GM20000 (cell line): Measurements from ENCODE around the gene GNAQ.
"Not testable (repeated sequence)": the region's sequence is repeated elsewhere in the genome, so short reads cannot be mapped to it uniquely, and the experiment has no call there.

Experiments
- DNase-seq: peaks from one replicate; pipeline ENCODE4 v3.0.0; 2012; ENCODE audit warnings: low spot score
- TF ChIP-seq, protein P1 (sequence below): IDR thresholded peaks from 2 replicates; pipeline ENCODE4 v1.5.1; 2012; ENCODE audit warnings: mild to moderate bottlenecking, control low read depth; ENCODE audit errors: extremely low read depth, missing control alignments

GNAQ gene

DNA sequence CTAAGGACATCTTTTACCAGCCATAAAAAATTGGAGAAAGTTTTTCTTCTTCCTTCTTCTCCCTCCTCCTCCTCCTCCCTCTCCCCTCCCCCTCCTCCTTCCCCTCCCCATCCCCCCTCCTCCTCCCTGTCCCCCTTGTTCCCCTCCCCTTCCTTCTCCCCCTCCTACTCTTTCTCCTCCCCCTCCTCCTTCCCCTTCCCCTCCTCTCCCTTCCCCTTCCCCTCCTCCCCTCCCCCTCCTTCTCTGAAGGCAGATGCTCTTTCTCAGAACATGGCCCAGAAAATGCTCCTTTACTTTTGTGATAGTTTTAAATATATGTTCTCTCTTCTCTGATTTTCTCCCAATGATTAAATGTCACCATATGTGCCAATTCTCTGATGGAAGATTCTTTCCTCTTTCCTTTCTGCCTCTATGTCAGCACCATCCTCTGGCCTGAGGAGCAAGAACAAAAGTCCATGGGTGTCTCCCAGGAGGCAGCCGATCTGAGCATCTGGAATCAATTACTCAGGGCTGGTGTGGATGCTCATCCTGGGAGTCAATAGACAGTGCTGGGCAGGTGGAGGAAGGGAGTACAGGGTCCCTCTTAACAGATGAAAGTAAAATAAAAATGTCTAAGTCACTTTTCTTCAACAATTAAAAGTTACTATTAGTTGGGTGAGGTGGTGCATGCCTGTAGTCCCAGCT lies 320.5 kb downstream of the GNAQ start:
- TF ChIP-seq, protein P1, sequence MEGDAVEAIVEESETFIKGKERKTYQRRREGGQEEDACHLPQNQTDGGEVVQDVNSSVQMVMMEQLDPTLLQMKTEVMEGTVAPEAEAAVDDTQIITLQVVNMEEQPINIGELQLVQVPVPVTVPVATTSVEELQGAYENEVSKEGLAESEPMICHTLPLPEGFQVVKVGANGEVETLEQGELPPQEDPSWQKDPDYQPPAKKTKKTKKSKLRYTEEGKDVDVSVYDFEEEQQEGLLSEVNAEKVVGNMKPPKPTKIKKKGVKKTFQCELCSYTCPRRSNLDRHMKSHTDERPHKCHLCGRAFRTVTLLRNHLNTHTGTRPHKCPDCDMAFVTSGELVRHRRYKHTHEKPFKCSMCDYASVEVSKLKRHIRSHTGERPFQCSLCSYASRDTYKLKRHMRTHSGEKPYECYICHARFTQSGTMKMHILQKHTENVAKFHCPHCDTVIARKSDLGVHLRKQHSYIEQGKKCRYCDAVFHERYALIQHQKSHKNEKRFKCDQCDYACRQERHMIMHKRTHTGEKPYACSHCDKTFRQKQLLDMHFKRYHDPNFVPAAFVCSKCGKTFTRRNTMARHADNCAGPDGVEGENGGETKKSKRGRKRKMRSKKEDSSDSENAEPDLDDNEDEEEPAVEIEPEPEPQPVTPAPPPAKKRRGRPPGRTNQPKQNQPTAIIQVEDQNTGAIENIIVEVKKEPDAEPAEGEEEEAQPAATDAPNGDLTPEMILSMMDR = no peak
- DNase-seq = no peak

DNA sequence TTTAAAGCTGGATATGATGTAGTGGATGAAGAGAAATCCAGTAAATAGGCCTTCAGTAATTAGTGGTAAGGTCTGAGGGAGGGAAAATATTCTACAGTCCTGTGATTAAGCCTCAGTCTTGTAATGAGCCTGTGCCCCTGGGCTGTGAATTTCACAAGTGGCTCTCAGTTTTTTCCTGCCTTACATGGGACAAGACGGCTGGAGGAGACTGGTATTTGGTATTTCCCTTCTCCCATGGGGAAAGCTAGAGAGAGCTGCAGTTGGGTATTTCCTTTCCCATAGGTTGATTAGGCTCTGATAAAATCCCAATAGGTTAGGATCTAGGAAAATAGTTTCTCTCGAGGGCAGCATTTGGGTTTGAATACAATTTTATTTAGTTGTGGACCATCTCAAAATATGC lies 321.3 kb downstream of the GNAQ start:
- TF ChIP-seq, protein P1 = no peak
- no peak for DNase-seq

DNA sequence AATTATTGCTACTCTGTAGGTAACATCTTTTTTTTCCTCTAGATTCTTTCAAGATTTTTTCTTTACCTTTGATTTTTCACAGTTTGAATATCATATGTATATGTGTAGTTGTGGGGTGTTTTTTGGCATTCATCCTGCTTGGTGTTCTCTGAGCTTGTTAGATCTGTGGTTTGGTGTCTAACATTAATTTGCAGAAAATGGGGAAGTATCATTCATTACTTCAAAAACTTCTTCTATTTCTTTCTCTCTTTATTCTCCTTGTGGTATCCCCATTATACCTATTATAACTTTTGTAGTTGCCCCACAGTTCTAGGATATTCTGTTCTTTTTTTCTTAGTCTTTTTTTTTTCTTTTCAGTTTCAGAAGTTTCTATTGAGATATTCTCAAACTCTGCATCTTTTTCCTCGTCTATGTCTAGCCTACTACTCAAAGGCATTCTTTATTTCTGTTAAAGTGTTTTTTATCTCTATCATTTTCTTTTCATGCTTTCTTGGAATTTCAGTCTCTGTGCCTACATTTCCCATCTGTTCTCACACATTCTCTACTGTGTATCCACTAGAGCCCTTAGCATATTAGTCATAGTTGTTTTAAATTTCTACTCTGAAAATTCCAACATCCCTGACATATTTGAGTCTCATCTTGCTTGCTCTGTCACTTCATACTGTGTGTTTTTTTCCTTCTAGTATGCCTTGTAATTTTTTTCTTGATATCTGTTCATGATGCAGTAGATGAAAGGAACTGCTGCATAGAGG lies 323.4 kb downstream of the GNAQ start:
- TF ChIP-seq, protein P1 = no peak
- DNase-seq = no peak

DNA sequence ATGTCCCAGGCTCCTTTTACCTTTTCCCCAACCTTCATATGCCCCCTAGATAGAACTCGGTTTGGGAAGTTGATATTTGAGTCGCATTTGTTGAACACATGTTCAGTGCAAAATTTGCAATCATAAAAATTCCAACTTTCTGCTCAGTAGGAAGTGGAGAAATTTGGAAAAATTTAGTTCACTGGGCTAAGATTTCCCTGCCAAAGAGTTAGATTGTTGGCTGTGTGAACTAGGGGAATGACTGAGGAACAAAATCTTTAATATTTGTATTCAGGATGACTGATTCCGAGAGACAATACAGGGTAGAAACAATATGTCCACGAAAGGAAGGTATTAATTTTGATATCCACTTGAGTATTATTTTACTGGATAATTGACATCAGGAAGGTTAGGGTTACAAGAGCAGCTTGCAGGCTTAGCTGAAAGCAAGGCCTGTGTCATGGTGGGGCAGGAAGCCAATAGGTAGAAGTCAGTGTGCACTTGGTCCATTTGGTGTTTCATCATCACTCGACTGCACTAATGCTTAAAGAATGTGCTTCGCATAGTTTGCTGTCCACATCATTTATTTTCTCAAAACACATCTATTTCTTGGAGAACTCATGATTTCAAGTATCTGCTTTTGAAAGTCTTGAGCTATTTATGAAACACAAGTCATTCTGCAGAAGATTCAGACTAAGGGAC lies 324.1 kb downstream of the GNAQ start:
- TF ChIP-seq, protein P1 = no peak
- DNase-seq = no peak

DNA sequence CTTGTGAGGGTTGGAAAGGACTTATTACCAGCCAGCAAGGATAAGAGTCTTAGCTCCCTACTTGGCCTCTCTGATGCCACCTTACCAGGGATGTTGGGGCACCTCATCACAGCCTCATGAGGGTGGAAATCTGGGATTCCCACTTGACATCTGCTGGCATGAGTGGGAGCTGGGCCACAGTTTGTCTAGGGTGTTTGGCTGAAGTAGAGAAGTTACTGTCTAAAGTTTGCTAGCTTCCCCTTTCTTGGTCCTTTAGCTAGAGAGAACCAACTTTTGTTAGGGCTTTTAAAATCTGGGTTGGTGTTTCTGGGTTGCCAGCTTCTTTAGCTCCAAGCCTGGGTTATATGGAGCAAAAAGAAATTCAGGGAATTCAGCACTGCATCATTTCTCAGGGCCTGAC lies 326.0 kb downstream of the GNAQ start:
- TF ChIP-seq, protein P1 = no peak
- DNase-seq = no peak

DNA sequence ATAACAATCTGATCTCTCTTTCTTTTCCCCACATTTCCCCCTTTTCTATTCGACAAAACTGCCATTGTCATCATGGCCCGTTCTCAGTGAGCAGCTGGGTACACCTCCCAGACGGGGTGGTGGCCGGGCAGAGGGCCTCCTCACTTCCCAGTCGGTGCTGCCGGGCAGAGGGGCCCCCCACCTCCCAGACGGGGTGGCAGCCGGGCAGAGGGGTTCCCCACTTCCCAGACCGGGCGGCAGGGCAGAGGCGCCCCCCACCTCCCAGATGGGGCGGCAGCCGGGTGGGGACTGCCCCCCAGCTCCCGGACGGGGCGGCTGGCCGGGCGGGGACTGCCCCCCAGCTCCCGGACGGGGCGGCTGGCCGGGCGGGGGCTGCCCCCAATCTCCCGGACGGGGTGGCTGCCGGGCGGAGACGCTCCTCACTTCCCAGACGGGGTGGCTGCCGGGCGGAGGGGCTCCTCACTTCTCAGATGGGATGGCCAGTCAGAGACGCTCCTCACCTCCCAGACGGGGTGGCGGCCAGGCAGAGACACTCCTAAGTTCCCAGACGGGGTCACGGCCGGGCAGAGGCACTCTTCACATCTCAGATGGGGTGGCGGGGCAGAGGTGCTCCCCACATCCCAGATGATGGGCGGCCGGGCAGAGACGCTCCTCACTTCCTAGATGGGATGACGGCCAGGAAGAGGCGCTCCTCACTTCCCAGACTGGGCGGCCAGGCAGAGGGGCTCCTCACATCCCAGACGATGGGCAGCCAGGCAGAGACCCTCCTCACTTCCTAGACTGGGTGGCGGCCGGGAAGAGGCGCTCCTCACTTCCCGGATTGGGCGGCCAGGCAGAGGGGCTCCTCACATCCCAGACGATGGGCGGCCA lies 328.9 kb downstream of the GNAQ start:
- not testable (repeated sequence) for DNase-seq

DNA sequence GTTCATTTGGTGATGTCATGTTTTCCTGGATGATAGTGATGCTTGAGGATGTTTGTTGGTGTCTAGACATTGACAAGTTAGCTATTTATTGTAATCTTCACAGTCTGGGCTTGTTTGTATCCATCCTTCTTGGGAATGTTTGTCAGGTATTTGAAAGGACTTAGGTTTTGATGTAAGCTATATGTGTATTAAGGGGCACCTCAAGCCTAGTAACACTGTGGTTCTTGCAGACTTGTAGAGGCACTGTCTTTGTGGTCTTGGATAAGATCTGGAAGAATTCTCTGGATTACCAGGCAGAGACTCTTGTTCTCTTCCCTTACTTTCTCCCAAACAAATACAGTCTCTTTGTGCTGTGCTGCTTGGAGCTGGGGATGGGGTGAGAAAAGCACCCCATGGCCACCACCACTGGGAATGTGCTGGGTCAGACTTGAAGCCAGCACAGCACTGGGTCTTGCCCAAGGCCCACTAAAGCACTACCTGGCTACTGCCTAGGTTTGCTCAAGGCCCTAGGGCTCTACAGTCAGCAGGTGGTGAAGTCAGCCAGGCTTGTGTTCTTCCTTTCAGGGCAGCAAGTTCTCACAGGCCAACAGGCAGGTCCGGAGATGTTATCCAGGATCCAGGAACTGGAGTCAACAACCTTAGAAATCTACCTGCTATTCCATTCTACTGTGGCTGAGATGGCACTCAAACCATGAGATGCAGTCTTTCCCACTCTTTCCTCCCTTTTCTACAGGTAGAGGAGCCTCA lies 334.2 kb downstream of the GNAQ start:
- TF ChIP-seq, protein P1 = no peak
- DNase-seq = no peak

DNA sequence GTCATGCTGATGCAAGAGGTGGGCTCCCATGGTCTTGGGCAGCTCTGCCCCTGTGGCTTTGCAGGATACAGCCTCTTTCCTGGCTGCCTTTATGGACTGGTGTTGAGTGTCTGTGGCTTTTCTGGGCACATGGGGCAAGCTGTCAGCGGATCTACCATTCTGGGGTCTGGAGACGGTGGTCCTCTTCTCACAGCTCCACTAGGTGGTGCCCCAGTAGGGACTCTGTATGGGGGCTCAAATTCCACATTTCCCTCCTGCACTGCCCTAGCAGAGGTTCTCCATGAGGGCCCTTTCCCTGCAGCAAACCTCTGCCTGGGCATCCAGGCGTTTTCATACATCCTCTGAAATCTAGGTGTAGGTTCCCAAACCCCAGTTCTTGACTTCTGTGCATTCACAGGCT lies 340.9 kb downstream of the GNAQ start:
- DNase-seq = not testable (repeated sequence)

DNA sequence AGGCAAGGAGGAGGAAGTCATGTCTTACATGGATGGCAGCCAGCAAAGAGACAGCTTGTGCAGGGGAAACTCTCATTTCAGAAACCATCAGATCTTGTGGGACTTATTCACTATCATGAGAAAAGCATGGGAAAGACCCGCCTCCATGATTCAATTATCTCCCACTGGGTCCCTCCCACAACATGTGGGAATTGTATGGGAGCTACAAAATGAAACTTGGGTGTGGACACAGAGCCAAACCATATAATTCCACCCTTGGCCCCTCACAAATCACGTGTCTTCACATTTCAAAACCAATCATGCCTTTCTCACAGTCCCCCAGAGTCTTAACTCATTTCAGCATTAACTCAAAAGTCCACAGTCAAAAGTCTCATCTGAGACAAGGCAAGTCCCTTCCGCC lies 341.5 kb downstream of the GNAQ start:
- DNase-seq = not testable (repeated sequence)

DNA sequence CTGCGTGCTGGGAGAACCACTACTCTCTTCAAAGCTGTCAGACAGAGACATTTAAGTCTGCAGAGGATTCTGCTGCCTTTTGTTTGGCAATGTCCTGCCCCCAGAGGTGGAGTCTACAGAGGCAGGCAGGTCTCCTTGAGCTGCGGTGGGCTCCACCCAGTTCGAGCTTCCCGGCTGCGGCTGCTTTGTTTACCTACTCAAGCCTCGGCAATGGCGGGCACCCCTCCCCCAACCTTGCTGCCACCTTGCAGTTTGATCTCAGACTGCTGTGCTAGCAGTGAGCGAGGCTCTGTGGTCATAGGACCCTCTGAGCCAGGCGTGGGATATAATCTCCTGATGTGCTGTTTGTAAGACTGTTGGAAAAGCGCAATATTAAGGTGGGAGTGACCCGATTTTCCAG lies 343.9 kb downstream of the GNAQ start:
- not testable (repeated sequence) for DNase-seq
